GM13976 (cell line): ENCODE measurements around the gene ZNF22.

Source experiments
- DNase-seq: peaks from one replicate; pipeline ENCODE4 v3.0.0; 2012; ENCODE audit warnings: low spot score
- CTCF ChIP-seq: IDR thresholded peaks from 2 replicates; pipeline ENCODE4 v1.5.1; 2012; ENCODE audit warnings: borderline replicate concordance, mild to moderate bottlenecking; ENCODE audit not compliant: insufficient read depth; ENCODE audit errors: extremely low read depth, missing control alignments, control extremely low read depth
- in situ Hi-C: fragments of 300-500 bp; cut with MboI; formaldehyde crosslinking; loops from one replicate; pipeline ENCODE4 v1.12.0; 2022; ENCODE audit warnings: low sequenced_read_pairs, mixed read lengths, inconsistent platforms; ENCODE audit not compliant: unreplicated experiment

The ZNF22 gene

GRCh38 chr10:45050551-45051235 lies 50.0 kb downstream of the ZNF22 start:
- in situ Hi-C loops: no loop called here
- no peak for TF ChIP-seq CTCF
- DNase-seq: no peak

- no peak for TF ChIP-seq CTCF
- in situ Hi-C loops: no loop called here
- DNase-seq: no peak
Measured at GRCh38 chr10:45052700-45053099, 52.0 kb downstream of the ZNF22 start.

GRCh38 chr10:45053569-45054100 lies 52.9 kb downstream of the ZNF22 start:
- in situ Hi-C loops: no loop called here
- TF ChIP-seq CTCF: no peak
- DNase-seq: no peak
